Stimulated activated naive CD8-positive, alpha-beta T cell treated with anti-CD3 and anti-CD28 coated beads, Interleukin-15, amount 100 ng/mL, for 72 hours (primary cell): ENCODE measurements around the gene TSPYL1.
"Not testable (repeated sequence)": the region's sequence is repeated elsewhere in the genome, so short reads cannot be mapped to it uniquely, and the experiment has no call there.

Experiments used
- ATAC-seq: fragments of 150-1000 bp; cut with Tn5 transposase; 2 replicates; pipeline ENCODE4 v1.10.0; 2021; ENCODE audit warnings: mild to moderate bottlenecking, moderate library complexity
- DNase-seq, 2 donors: peaks; one replicate each; pipeline ENCODE4 v3.0.0; 2021 to 2022
- H3K27ac Mint-ChIP-seq, 2 donors: one replicate each; pipeline ENCODE4 v1.8.0; 2022; ENCODE audit warnings: mild to moderate bottlenecking in 2 of 2, mixed read lengths in 2 of 2, moderate library complexity in 2 of 2
- H3K27me3 Mint-ChIP-seq: one replicate; pipeline ENCODE4 v1.8.0; 2022; ENCODE audit warnings: mixed read lengths
- H3K4me1 Mint-ChIP-seq: one replicate; pipeline ENCODE4 v1.8.0; 2022; ENCODE audit warnings: mild to moderate bottlenecking, mixed read lengths
- H3K4me3 Mint-ChIP-seq, 2 donors: one replicate each; pipeline ENCODE4 v1.8.0; 2022; ENCODE audit warnings: mild to moderate bottlenecking in 2 of 2, mixed read lengths in 2 of 2, moderate library complexity in 1 of 2
- H3K9me3 Mint-ChIP-seq, 2 donors: one replicate each; pipeline ENCODE4 v1.8.0; 2022; ENCODE audit warnings: mixed read lengths in 2 of 2

TSPYL1 gene

GRCh38 chr6:116307633-116308032 is 27.9 kb upstream of the TSPYL1 start:
- Mint-ChIP-seq H3K4me1 (no peaks in the 10 kb centered on the region), H3K27me3 (no peaks in the 10 kb centered on the region), H3K9me3 (peaks cover 0 to 9% of the 10 kb centered on the region in 2 donors), H3K4me3 (no peak overlapping the region), H3K27ac (no peak overlapping the region)
- DNase-seq (no peak), ATAC-seq (no peak)

- DNase-seq = no peak
- H3K4me1 Mint-ChIP-seq = no peaks in the 10 kb centered on the region
- no peak overlapping the region for H3K27ac Mint-ChIP-seq
- no peaks in the 10 kb centered on the region for H3K27me3 Mint-ChIP-seq
- no peak overlapping the region for H3K4me3 Mint-ChIP-seq
- H3K9me3 Mint-ChIP-seq = peaks cover 0 to 9% of the 10 kb centered on the region in 2 donors
- ATAC-seq = no peak
Measured at GRCh38 chr6:116307001-116307400, 27.3 kb upstream of the TSPYL1 start.

- no peaks in the 10 kb centered on the region for H3K9me3 Mint-ChIP-seq
- no peak overlapping the region for H3K4me3 Mint-ChIP-seq
- no peak for DNase-seq
- no peaks in the 10 kb centered on the region for H3K27me3 Mint-ChIP-seq
- H3K4me1 Mint-ChIP-seq = no peaks in the 10 kb centered on the region
- no peak for ATAC-seq
- H3K27ac Mint-ChIP-seq = no peak overlapping the region
Measured at GRCh38 chr6:116304538-116305097, 24.9 kb upstream of the TSPYL1 start.

- H3K9me3 Mint-ChIP-seq = peaks cover 5 to 7% of the 10 kb centered on the region in 2 donors
- H3K4me1 Mint-ChIP-seq = no peaks in the 10 kb centered on the region
Measured at GRCh38 chr6:116301104-116301503, 21.4 kb upstream of the TSPYL1 start.

GRCh38 chr6:116300566-116300965 is 20.8 kb upstream of the TSPYL1 start:
- ATAC-seq = no peak

More at GRCh38 chr6:116301104-116301503, 21.4 kb upstream of the TSPYL1 start:
- no peak overlapping the region for H3K4me3 Mint-ChIP-seq
- H3K27ac Mint-ChIP-seq = no peak overlapping the region
- no peaks in the 10 kb centered on the region for H3K27me3 Mint-ChIP-seq
- ATAC-seq = no peak
- no peak for DNase-seq

GRCh38 chr6:116298973-116299372 is 19.2 kb upstream of the TSPYL1 start:
- Mint-ChIP-seq H3K9me3 (peaks cover 5 to 7% of the 10 kb centered on the region in 2 donors), H3K27ac (no peak overlapping the region), H3K4me1 (no peaks in the 10 kb centered on the region), H3K4me3 (no peak overlapping the region), H3K27me3 (no peaks in the 10 kb centered on the region)
- DNase-seq = no peak
- ATAC-seq = no peak

More at GRCh38 chr6:116300566-116300965, 20.8 kb upstream of the TSPYL1 start:
- no peaks in the 10 kb centered on the region for H3K27me3 Mint-ChIP-seq
- no peak for DNase-seq
- H3K4me3 Mint-ChIP-seq = no peak overlapping the region
- H3K4me1 Mint-ChIP-seq = no peaks in the 10 kb centered on the region
- H3K9me3 Mint-ChIP-seq = peaks cover 5 to 7% of the 10 kb centered on the region in 2 donors
- no peak overlapping the region for H3K27ac Mint-ChIP-seq

GRCh38 chr6:116298273-116298672 is 18.5 kb upstream of the TSPYL1 start:
- no peak overlapping the region for H3K27ac Mint-ChIP-seq
- H3K4me3 Mint-ChIP-seq = no peak overlapping the region
- H3K9me3 Mint-ChIP-seq = peaks cover 5 to 7% of the 10 kb centered on the region in 2 donors
- H3K27me3 Mint-ChIP-seq = no peaks in the 10 kb centered on the region
- DNase-seq (no peak), ATAC-seq (no peak)
- H3K4me1 Mint-ChIP-seq = no peaks in the 10 kb centered on the region

- Mint-ChIP-seq H3K27ac (no peak overlapping the region), H3K4me3 (no peak overlapping the region), H3K27me3 (no peaks in the 10 kb centered on the region), H3K4me1 (no peaks in the 10 kb centered on the region), H3K9me3 (no peaks in the 10 kb centered on the region)
- DNase-seq = no peak
- no peak for ATAC-seq
Measured at GRCh38 chr6:116292553-116292952, 12.8 kb upstream of the TSPYL1 start.

- Mint-ChIP-seq H3K4me3 (no peak overlapping the region), H3K9me3 (no peaks in the 10 kb centered on the region), H3K27me3 (no peaks in the 10 kb centered on the region), H3K27ac (no peak overlapping the region), H3K4me1 (no peaks in the 10 kb centered on the region)
- ATAC-seq (no peak), DNase-seq (no peak)
Measured at GRCh38 chr6:116291701-116292396, 12.1 kb upstream of the TSPYL1 start.

GRCh38 chr6:116290799-116291198 is 11.1 kb upstream of the TSPYL1 start:
- Mint-ChIP-seq H3K4me1 (no peaks in the 10 kb centered on the region), H3K27me3 (no peaks in the 10 kb centered on the region), H3K9me3 (no peaks in the 10 kb centered on the region), H3K4me3 (no peak overlapping the region), H3K27ac (no peak overlapping the region)
- DNase-seq = no peak
- ATAC-seq = no peak

GRCh38 chr6:116289876-116290275 is 10.1 kb upstream of the TSPYL1 start:
- no peaks in the 10 kb centered on the region for H3K27me3 Mint-ChIP-seq
- H3K27ac Mint-ChIP-seq = no peak overlapping the region
- H3K9me3 Mint-ChIP-seq = no peaks in the 10 kb centered on the region
- ATAC-seq (no peak), DNase-seq (no peak)
- H3K4me1 Mint-ChIP-seq = no peaks in the 10 kb centered on the region
- no peak overlapping the region for H3K4me3 Mint-ChIP-seq

GRCh38 chr6:116287689-116288282 is 8.1 kb upstream of the TSPYL1 start:
- Mint-ChIP-seq H3K9me3 (no peaks in the 10 kb centered on the region), H3K4me3 (no peak overlapping the region), H3K27ac (no peak overlapping the region), H3K27me3 (no peaks in the 10 kb centered on the region), H3K4me1 (no peaks in the 10 kb centered on the region)
- ATAC-seq = no peak
- DNase-seq = no peak

GRCh38 chr6:116286773-116287358 is 7.1 kb upstream of the TSPYL1 start:
- Mint-ChIP-seq H3K27ac (no peak overlapping the region), H3K4me3 (no peak overlapping the region), H3K4me1 (no peaks in the 10 kb centered on the region), H3K9me3 (no peaks in the 10 kb centered on the region), H3K27me3 (no peaks in the 10 kb centered on the region)
- no peak for ATAC-seq
- no peak for DNase-seq

- H3K4me3 Mint-ChIP-seq, DNase-seq, ATAC-seq, H3K27ac Mint-ChIP-seq, H3K27me3 Mint-ChIP-seq, H3K9me3 Mint-ChIP-seq: not testable (repeated sequence)
- peaks cover 12% of the 10 kb centered on the region for H3K4me1 Mint-ChIP-seq
Measured at GRCh38 chr6:116284984-116285383, 5.3 kb upstream of the TSPYL1 start.

GRCh38 chr6:116283191-116283590 is 3.5 kb upstream of the TSPYL1 start:
- Mint-ChIP-seq H3K4me3 (no peak overlapping the region), H3K27ac (no peak overlapping the region), H3K4me1 (peaks cover 14% of the 10 kb centered on the region), H3K27me3 (no peaks in the 10 kb centered on the region), H3K9me3 (no peaks in the 10 kb centered on the region)
- DNase-seq = no peak
- no peak for ATAC-seq

GRCh38 chr6:116282698-116283097 is 3.0 kb upstream of the TSPYL1 start:
- no peaks in the 10 kb centered on the region for H3K27me3 Mint-ChIP-seq
- ATAC-seq = no peak
- peaks cover 19% of the 10 kb centered on the region for H3K4me1 Mint-ChIP-seq
- no peak overlapping the region for H3K4me3 Mint-ChIP-seq
- H3K27ac Mint-ChIP-seq = no peak overlapping the region
- H3K9me3 Mint-ChIP-seq = no peaks in the 10 kb centered on the region
- DNase-seq = no peak
